Hepatocyte (in vitro differentiated cells): ENCODE measurements around the gene ARHGAP15. TPM values are rescaled to one million over a fixed set of nuclear protein-coding genes. Genes with fewer than 3 reads are reported as not detected.

Experiments used
- DNase-seq: peaks from one replicate; pipeline ENCODE4 v3.0.0-alpha.2; 2016; ENCODE audit warnings: low spot score
- H2AFZ ChIP-seq: fragments of 200-600 bp; sonication (generic); 2 replicates; pipeline ENCODE4 v1.6.0; 2016; ENCODE audit warnings: antibody characterized with exemption, mild to moderate bottlenecking
- H3K27ac ChIP-seq: fragments of 200-600 bp; sonication (generic); 2 replicates; pipeline ENCODE4 v1.5.1; 2016; ENCODE audit warnings: mild to moderate bottlenecking
- H3K27me3 ChIP-seq: fragments of 200-600 bp; sonication (generic); 2 replicates; pipeline ENCODE4 v1.6.1; 2016
- H3K36me3 ChIP-seq: fragments of 200-600 bp; sonication (generic); replicated peaks from 2 replicates; pipeline ENCODE4 v1.5.1; 2016; ENCODE audit warnings: low read depth; ENCODE audit not compliant: insufficient read depth
- H3K4me1 ChIP-seq: fragments of 200-600 bp; sonication (generic); 2 replicates; pipeline ENCODE4 v1.5.1; 2016; ENCODE audit warnings: mild to moderate bottlenecking, moderate library complexity; ENCODE audit not compliant: insufficient read depth
- H3K4me2 ChIP-seq: fragments of 200-600 bp; sonication (generic); 2 replicates; pipeline ENCODE4 v1.6.0; 2016
- H3K4me3 ChIP-seq: fragments of 200-600 bp; sonication (generic); 2 replicates; pipeline ENCODE4 v1.5.1; 2016; ENCODE audit warnings: mild to moderate bottlenecking
- H3K79me2 ChIP-seq: fragments of 200-600 bp; sonication (generic); 2 replicates; pipeline ENCODE4 v1.6.0; 2017; ENCODE audit warnings: mild to moderate bottlenecking
- H3K9me2 ChIP-seq: fragments of 200-600 bp; sonication (generic); replicated peaks from 2 replicates; pipeline ENCODE4 v1.6.0; 2017; ENCODE audit warnings: mild to moderate bottlenecking; ENCODE audit not compliant: insufficient read depth
- H3K9me3 ChIP-seq: fragments of 200-600 bp; sonication (generic); 2 replicates; pipeline ENCODE4 v1.5.1; 2016; ENCODE audit warnings: low read depth, mild to moderate bottlenecking
- H4K20me1 ChIP-seq: fragments of 200-600 bp; sonication (generic); 2 replicates; pipeline ENCODE4 v1.6.0; 2016; ENCODE audit warnings: mild to moderate bottlenecking; ENCODE audit not compliant: insufficient read depth, poor library complexity, severe bottlenecking
- EZH2 ChIP-seq: fragments of 200-600 bp; sonication (generic); IDR thresholded peaks from 2 replicates; pipeline ENCODE4 v1.6.1; 2016; ENCODE audit warnings: antibody characterized with exemption, mild to moderate bottlenecking, borderline replicate concordance
- EZH2phosphoT487 ChIP-seq: fragments of 200-600 bp; sonication (generic); IDR thresholded peaks from one replicate; pipeline ENCODE4 v1.6.1; 2018; ENCODE audit warnings: antibody characterized with exemption, mild to moderate bottlenecking, low read depth, moderate library complexity; ENCODE audit not compliant: unreplicated experiment, severe bottlenecking
- WGBS: methylation state at CpG from one replicate; pipeline ENCODE4 v1.1.6; 2016; ENCODE audit warnings: low lambda C conversion rate; ENCODE audit errors: missing lambda C conversion rate; 5-methylcytosine and 5-hydroxymethylcytosine counted together
- polyA plus RNA-seq: library from polyadenylated mRNA; unstranded; fragments of >200 nt; fragmentation: Nextera tagmentation; extraction: Ambion mirVana; gene quantifications from 2 replicates; pipeline ENCODE4 v1.2.1, GENCODE V29; 2016
- total RNA-seq: library from RNA; depleted of rRNA; stranded (reverse); fragments of >200 nt; gene quantifications from 2 replicates; pipeline ENCODE4 v1.2.3, GENCODE V29; 2014
- TF ChIP-seq, protein P1 (sequence below): fragments of 200-600 bp; sonication (generic); IDR thresholded peaks from 2 replicates; pipeline ENCODE4 v1.5.1; 2016; ENCODE audit warnings: antibody characterized with exemption, mild to moderate bottlenecking; ENCODE audit not compliant: poor library complexity

Gene ARHGAP15
- total and polyA plus RNA-seq, 2 experiments from 2014 or later: 0.17 TPM; not detected in 1

DNA sequence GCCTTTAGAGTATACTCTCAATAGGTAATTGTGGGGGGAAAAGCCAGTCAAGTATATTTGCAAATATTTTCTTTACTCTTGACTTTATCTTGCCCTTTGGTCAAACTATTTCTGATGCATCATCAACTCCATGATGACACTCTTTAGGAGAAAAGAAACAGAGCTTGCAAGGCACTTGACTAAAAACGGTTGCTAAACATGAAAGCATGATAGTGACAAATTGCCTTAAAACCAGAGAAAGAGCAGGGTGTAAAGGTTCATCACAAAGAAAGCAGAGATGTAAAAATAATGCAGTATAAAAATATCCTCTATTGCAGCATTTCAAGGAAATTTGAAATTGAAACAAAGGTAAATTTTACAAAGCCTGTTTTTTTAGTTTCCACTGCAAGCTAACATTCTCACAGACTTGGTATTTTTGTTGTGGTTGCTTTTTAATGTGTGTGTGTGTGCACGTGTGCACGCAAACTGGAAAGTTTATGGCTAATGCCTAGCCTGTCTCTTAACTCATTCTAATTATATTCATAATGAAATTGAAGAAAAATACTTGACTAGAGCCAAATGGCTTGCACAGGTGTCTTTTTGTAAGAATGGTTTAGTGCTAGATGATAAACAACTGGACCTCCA, 503.6 kb downstream of the ARHGAP15 start:
- WGBS: 72% methylated on average over 3 of the region's 3 CpGs
- TF ChIP-seq EZH2: no peak
- no peak for TF ChIP-seq EZH2phosphoT487
- TF ChIP-seq, protein P1, sequence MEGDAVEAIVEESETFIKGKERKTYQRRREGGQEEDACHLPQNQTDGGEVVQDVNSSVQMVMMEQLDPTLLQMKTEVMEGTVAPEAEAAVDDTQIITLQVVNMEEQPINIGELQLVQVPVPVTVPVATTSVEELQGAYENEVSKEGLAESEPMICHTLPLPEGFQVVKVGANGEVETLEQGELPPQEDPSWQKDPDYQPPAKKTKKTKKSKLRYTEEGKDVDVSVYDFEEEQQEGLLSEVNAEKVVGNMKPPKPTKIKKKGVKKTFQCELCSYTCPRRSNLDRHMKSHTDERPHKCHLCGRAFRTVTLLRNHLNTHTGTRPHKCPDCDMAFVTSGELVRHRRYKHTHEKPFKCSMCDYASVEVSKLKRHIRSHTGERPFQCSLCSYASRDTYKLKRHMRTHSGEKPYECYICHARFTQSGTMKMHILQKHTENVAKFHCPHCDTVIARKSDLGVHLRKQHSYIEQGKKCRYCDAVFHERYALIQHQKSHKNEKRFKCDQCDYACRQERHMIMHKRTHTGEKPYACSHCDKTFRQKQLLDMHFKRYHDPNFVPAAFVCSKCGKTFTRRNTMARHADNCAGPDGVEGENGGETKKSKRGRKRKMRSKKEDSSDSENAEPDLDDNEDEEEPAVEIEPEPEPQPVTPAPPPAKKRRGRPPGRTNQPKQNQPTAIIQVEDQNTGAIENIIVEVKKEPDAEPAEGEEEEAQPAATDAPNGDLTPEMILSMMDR: no peak
- H3K4me2 ChIP-seq: no peak overlapping the region
- no peaks in the 10 kb centered on the region for H4K20me1 ChIP-seq
- no peaks in the 10 kb centered on the region for H3K79me2 ChIP-seq
- no peak overlapping the region for H3K27ac ChIP-seq
- H3K4me1 ChIP-seq: no peaks in the 10 kb centered on the region
- no peaks in the 10 kb centered on the region for H3K9me2 ChIP-seq
- no peak for DNase-seq
- H3K9me3 ChIP-seq: no peaks in the 10 kb centered on the region
- H3K27me3 ChIP-seq: no peaks in the 10 kb centered on the region
- H3K36me3 ChIP-seq: no peaks in the 10 kb centered on the region
- H2AFZ ChIP-seq: no peak overlapping the region
- no peak overlapping the region for H3K4me3 ChIP-seq

DNA sequence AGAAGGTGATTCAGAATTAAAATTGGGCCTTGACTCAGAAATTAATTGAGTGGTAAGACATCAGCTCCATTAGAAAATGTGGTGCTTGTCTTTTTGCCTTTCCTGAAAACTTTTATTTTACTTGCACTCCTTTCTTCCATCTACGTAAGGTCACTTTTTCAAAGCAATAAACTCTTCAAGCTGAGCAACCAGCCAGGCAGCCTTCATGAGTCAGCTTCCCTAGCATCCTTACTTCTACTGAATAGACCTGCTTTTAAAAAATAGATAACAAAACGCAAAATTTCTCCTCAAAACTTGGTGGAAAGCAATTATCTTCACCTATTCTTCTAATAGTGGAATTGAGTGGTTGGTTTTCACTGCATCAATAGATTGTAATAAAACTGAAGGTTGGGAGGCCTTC, 504.2 kb downstream of the ARHGAP15 start:
- Histone ChIP-seq H3K4me1 (no peaks in the 10 kb centered on the region), H3K27ac (no peak overlapping the region), H3K9me3 (no peaks in the 10 kb centered on the region), H2AFZ (no peak overlapping the region), H3K36me3 (no peaks in the 10 kb centered on the region), H3K4me3 (no peak overlapping the region), H3K27me3 (no peaks in the 10 kb centered on the region), H4K20me1 (no peaks in the 10 kb centered on the region), H3K4me2 (no peak overlapping the region), H3K79me2 (no peaks in the 10 kb centered on the region), H3K9me2 (no peaks in the 10 kb centered on the region)
- no peak for DNase-seq
- WGBS: 31% methylated on average over 2 of the region's 2 CpGs
- TF ChIP-seq, protein P1: no peak
- TF ChIP-seq EZH2 (no peak), EZH2phosphoT487 (no peak)

DNA sequence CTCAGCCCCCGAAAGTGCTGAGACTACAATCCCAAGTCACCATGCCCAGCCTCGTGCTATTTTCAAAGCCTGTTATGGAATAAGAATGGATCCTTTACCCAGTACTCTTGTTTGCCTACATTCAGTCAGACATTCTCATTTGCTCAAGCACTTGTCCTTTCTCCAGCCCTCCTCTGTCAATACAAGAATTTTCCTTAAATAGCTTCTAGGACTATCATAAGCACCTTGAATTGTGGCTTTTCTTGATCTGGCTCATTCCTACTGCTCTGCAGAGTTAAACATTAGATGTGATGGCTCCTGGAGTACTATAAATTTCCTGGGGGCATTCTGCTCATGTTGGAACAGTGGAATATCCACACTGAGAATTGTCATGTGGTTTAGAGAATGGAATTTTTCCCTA, 506.1 kb downstream of the ARHGAP15 start:
- DNase-seq: no peak
- Histone ChIP-seq H3K27me3 (no peaks in the 10 kb centered on the region), H3K36me3 (no peaks in the 10 kb centered on the region), H3K27ac (no peak overlapping the region), H3K4me1 (no peaks in the 10 kb centered on the region), H3K79me2 (no peaks in the 10 kb centered on the region), H3K4me3 (no peak overlapping the region), H3K4me2 (no peak overlapping the region), H4K20me1 (no peaks in the 10 kb centered on the region), H3K9me3 (no peaks in the 10 kb centered on the region), H3K9me2 (no peaks in the 10 kb centered on the region), H2AFZ (no peak overlapping the region)
- TF ChIP-seq, protein P1: no peak
- TF ChIP-seq EZH2phosphoT487 (no peak), EZH2 (no peak)
- 90% methylated on average over 2 of the region's 2 CpGs for WGBS
